Peyer's patch (tissue), 4 donors: ENCODE measurements around the gene AKAP7.

Source experiments
- CTCF ChIP-seq, 6 experiments: fragments of 450-650 bp in 4 of 6; fragments of 200-600 bp in 2 of 6; sonication (generic) in 1 of 6; IDR thresholded peaks; one replicate each; pipeline ENCODE4 v1.5.1; 2017 to 2019; ENCODE audit warnings: antibody characterized with exemption in 6 of 6, mild to moderate bottlenecking in 3 of 6, moderate library complexity in 1 of 6
- POLR2A ChIP-seq, 2 donors: fragments of 450-650 bp; IDR thresholded peaks; one replicate each; pipeline ENCODE4 v1.5.1; 2017; ENCODE audit warnings: antibody characterized with exemption in 2 of 2, mild to moderate bottlenecking in 2 of 2, moderate library complexity in 2 of 2

GRCh38 chr6:131216246-131216645, 81.0 kb downstream of the AKAP7 start:
- TF ChIP-seq CTCF (IDR thresholded peaks at IDR 0.05), result no peak
- TF ChIP-seq POLR2A (IDR thresholded peaks at IDR 0.05), result no peak
